ENCODE measurements around the gene STK10.

- no peak for TF ChIP-seq REST (IDR thresholded peaks at IDR 0.05; ENCODE audit: low read depth, low read length)
- TF ChIP-seq RAD21 (IDR thresholded peaks at IDR 0.05; ENCODE audit: low read length): no peak
- no peak for TF ChIP-seq CHD2 (IDR thresholded peaks at IDR 0.05; ENCODE audit: low read length, partially characterized antibody)
- TF ChIP-seq FOXJ3 (CRISPR knock-in tag; IDR thresholded peaks at IDR 0.05): no peak
- TF ChIP-seq, protein P1, sequence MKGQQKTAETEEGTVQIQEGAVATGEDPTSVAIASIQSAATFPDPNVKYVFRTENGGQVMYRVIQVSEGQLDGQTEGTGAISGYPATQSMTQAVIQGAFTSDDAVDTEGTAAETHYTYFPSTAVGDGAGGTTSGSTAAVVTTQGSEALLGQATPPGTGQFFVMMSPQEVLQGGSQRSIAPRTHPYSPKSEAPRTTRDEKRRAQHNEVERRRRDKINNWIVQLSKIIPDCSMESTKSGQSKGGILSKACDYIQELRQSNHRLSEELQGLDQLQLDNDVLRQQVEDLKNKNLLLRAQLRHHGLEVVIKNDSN (IDR thresholded peaks at IDR 0.05; ENCODE audit: borderline replicate concordance, low read depth): no peak
- no peak for TF ChIP-seq CTCF (IDR thresholded peaks at IDR 0.05)
- no peak for TF ChIP-seq TEAD4 (IDR thresholded peaks at IDR 0.05; ENCODE audit: borderline replicate concordance, insufficient read depth)
- TF ChIP-seq MAX (IDR thresholded peaks at IDR 0.05; ENCODE audit: low read depth): no peak
Measured at GRCh38 chr5:172142709-172143215, 45.3 kb downstream of the STK10 start.
